Ishikawa (cell line): ENCODE results near the gene CDC42EP4.

Source experiments
- CEBPB ChIP-seq: IDR thresholded peaks from 2 replicates; pipeline ENCODE4 v1.6.1; 2012
- CREB1 ChIP-seq: IDR thresholded peaks from 2 replicates; pipeline ENCODE4 v1.6.1; 2012; ENCODE audit warnings: low read depth
- EGR1 ChIP-seq: IDR thresholded peaks from 2 replicates; pipeline ENCODE4 v1.6.1; 2012
- EP300 ChIP-seq: IDR thresholded peaks from 2 replicates; pipeline ENCODE4 v1.6.1; 2012; ENCODE audit warnings: borderline replicate concordance
- FOXM1 ChIP-seq: IDR thresholded peaks from 2 replicates; pipeline ENCODE4 v1.6.1; 2012; ENCODE audit warnings: low read depth, borderline replicate concordance
- MAX ChIP-seq: IDR thresholded peaks from 2 replicates; pipeline ENCODE4 v1.6.1; 2012
- NFIC ChIP-seq: IDR thresholded peaks from 2 replicates; pipeline ENCODE4 v1.6.1; 2012
- RAD21 ChIP-seq: IDR thresholded peaks from 2 replicates; pipeline ENCODE4 v1.6.1; 2012; ENCODE audit warnings: low read depth
- TAF1 ChIP-seq: IDR thresholded peaks from 2 replicates; pipeline ENCODE4 v1.6.1; 2012; ENCODE audit warnings: low read depth, mild to moderate bottlenecking
- TCF12 ChIP-seq: IDR thresholded peaks from 2 replicates; pipeline ENCODE4 v1.6.1; 2012; ENCODE audit warnings: low read depth
- TEAD4 ChIP-seq: IDR thresholded peaks from 2 replicates; pipeline ENCODE4 v1.6.1; 2012
- USF1 ChIP-seq: IDR thresholded peaks from 2 replicates; pipeline ENCODE4 v1.6.1; 2012
- YY1 ChIP-seq: IDR thresholded peaks from 2 replicates; pipeline ENCODE4 v1.6.1; 2012; ENCODE audit warnings: low read depth
- ZBTB7A ChIP-seq: IDR thresholded peaks from 2 replicates; pipeline ENCODE4 v1.6.1; 2012; ENCODE audit warnings: low read depth
- TF ChIP-seq, protein P1 (sequence below): IDR thresholded peaks from 2 replicates; pipeline ENCODE4 v1.6.1; 2012; ENCODE audit warnings: low read depth, mild to moderate bottlenecking

CDC42EP4 gene

GRCh38 chr17:73285603-73285908 is 26.2 kb downstream of the CDC42EP4 start:
- TF ChIP-seq YY1, result no peak

DNA sequence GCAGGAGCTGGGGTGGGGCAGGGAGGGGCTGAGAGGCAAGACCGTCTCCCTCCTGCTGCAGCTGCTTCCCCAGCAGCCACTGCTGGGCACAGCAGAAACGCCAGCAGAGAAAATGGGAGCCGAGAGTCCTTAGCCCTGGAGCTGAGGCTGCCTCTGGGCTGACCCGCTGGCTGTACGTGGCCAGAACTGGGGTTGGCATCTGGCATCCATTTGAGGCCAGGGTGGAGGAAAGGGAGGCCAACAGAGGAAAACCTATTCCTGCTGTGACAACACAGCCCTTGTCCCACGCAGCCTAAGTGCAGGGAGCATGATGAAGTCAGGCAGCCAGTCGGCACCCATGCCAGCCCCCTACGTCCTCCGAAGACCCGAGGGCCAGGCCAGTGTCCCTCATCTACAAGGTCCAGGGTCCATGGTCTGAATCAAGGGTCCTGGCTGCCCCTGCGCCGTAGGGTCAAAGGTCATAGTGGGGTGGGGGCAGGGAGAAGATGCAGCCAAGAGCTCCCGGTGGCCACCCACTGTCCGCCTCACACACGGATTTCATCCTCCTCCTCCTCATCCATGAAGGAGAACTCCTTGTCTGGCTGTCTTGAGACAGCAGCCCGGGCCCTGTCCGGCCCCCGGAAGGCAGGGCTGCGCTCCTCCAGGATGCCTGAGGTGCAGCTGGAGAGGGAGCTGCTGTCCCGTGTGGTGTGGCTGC is 26.7 kb downstream of the CDC42EP4 start:
- TF ChIP-seq FOXM1, result no peak

DNA sequence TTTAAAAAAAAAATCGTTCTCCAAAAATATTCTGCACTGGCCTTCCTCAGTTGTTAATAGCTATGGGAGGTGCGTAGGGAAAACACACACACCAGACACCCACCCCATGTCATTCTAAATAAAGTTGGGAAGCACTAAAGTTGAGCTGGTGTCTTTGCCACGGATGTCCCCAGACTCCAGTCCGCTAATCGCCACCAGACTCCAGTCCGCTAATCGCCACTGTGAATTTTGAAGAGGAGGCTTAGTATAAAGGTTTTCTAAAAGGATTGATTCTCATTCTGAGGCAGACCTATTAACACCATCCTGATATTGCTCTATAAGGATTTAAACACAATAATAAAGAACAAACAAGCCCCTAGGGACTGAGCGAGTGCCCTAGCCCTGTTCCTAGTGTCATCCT is 27.4 kb downstream of the CDC42EP4 start:
- no peak for TF ChIP-seq RAD21
- TF ChIP-seq TEAD4, result no peak
- no peak for TF ChIP-seq EP300
- no peak for TF ChIP-seq EGR1
- TF ChIP-seq TCF12, result no peak

- TF ChIP-seq TEAD4, result no peak
- TF ChIP-seq, protein P1, sequence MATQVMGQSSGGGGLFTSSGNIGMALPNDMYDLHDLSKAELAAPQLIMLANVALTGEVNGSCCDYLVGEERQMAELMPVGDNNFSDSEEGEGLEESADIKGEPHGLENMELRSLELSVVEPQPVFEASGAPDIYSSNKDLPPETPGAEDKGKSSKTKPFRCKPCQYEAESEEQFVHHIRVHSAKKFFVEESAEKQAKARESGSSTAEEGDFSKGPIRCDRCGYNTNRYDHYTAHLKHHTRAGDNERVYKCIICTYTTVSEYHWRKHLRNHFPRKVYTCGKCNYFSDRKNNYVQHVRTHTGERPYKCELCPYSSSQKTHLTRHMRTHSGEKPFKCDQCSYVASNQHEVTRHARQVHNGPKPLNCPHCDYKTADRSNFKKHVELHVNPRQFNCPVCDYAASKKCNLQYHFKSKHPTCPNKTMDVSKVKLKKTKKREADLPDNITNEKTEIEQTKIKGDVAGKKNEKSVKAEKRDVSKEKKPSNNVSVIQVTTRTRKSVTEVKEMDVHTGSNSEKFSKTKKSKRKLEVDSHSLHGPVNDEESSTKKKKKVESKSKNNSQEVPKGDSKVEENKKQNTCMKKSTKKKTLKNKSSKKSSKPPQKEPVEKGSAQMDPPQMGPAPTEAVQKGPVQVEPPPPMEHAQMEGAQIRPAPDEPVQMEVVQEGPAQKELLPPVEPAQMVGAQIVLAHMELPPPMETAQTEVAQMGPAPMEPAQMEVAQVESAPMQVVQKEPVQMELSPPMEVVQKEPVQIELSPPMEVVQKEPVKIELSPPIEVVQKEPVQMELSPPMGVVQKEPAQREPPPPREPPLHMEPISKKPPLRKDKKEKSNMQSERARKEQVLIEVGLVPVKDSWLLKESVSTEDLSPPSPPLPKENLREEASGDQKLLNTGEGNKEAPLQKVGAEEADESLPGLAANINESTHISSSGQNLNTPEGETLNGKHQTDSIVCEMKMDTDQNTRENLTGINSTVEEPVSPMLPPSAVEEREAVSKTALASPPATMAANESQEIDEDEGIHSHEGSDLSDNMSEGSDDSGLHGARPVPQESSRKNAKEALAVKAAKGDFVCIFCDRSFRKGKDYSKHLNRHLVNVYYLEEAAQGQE, result no peak
- TF ChIP-seq ZBTB7A, result no peak
- no peak for TF ChIP-seq TAF1
- TF ChIP-seq EGR1, result no peak
- no peak for TF ChIP-seq CEBPB
These were observed 27.9 kb downstream of the CDC42EP4 start for GRCh38 chr17:73283841-73284282.

DNA sequence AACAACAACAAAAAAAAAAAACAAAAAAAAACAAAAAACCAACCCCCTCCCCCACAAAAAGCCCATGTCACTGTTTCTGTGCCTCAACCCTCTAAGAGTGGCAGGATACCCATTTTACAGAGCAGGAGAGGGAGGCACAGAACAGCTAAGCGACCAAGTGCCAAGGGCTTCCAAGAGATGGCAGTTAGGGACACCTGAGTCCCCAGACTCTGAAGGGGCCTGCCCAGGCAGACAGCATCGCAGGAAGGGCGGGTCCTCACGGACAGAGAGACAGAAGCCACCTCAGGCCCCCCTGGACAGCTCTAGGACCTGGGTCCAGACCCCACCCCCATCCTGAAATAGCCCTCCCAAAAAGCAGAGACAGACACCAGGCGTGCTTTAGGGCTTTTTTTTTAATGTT is 28.6 kb downstream of the CDC42EP4 start:
- TF ChIP-seq EP300, result no peak

GRCh38 chr17:73282629-73283028 is 29.2 kb downstream of the CDC42EP4 start:
- no peak for TF ChIP-seq CREB1
- TF ChIP-seq NFIC, result no peak
- no peak for TF ChIP-seq TAF1
- TF ChIP-seq TCF12, result no peak
- no peak for TF ChIP-seq ZBTB7A
- no peak for TF ChIP-seq MAX

- TF ChIP-seq EGR1 (no peak), RAD21 (no peak), YY1 (no peak), ZBTB7A (no peak), TEAD4 (no peak), EP300 (no peak), TAF1 (no peak), USF1 (no peak), MAX (no peak), CREB1 (no peak), TCF12 (no peak)
- TF ChIP-seq, protein P1, result no peak
These were observed 29.9 kb downstream of the CDC42EP4 start for GRCh38 chr17:73281928-73282327.

GRCh38 chr17:73280191-73280590 is 31.6 kb downstream of the CDC42EP4 start:
- TF ChIP-seq CEBPB (no peak), EGR1 (no peak), TAF1 (no peak), FOXM1 (no peak), USF1 (no peak), EP300 (no peak), MAX (no peak), TEAD4 (no peak), YY1 (no peak)
- TF ChIP-seq, protein P1, result no peak
